Large intestine (tissue), 3 donors: ENCODE data around the gene NOL6. TPM values are rescaled to one million over a fixed set of nuclear protein-coding genes. Genes with fewer than 3 reads are reported as not detected.
"Not testable (repeated sequence)": the region's sequence is repeated elsewhere in the genome, so short reads cannot be mapped to it uniquely, and the experiment has no call there.

Experiments used
- DNase-seq, 2 donors: peaks; one replicate each; pipeline versions ENCODE4 v3.0.0 to v3.0.0-alpha.2; 2013
- H3K27ac ChIP-seq: one replicate; pipeline ENCODE4 v1.5.1; 2013; ENCODE audit warnings: low read length
- H3K27me3 ChIP-seq: 2 replicates; pipeline ENCODE4 v1.6.1; 2013; ENCODE audit warnings: low read length; ENCODE audit not compliant: control insufficient read depth, insufficient read depth
- H3K36me3 ChIP-seq: 2 replicates; pipeline ENCODE4 v1.6.1; 2013; ENCODE audit warnings: low read length; ENCODE audit not compliant: control insufficient read depth, insufficient read depth
- H3K4me1 ChIP-seq: one replicate; pipeline ENCODE4 v1.6.1; 2013; ENCODE audit warnings: low read length; ENCODE audit not compliant: control insufficient read depth, insufficient read depth
- H3K4me3 ChIP-seq: one replicate; pipeline ENCODE4 v1.5.1; 2013; ENCODE audit warnings: low read length
- H3K9me3 ChIP-seq: one replicate; pipeline ENCODE4 v1.6.1; 2013; ENCODE audit warnings: mild to moderate bottlenecking, low read depth, low read length, moderate library complexity; ENCODE audit not compliant: control insufficient read depth
- WGBS: methylation state at CpG from one replicate; pipeline ENCODE4 v1.1.5; 2013; ENCODE audit warnings: low lambda C conversion rate; ENCODE audit not compliant: insufficient coverage; 5-methylcytosine and 5-hydroxymethylcytosine counted together
- polyA plus RNA-seq: library from polyadenylated mRNA; unstranded; fragments of 120-200 nt; gene quantifications from one replicate; pipeline ENCODE4 v1.2.1, GENCODE V29; 2013

NOL6 gene
- polyA plus RNA-seq, 1 donor = 22.2 TPM

GRCh38 chr9:33506626-33507370, 33.1 kb upstream of the NOL6 start:
- H3K27ac ChIP-seq = no peak overlapping the region
- no CpG with 5 or more reads among the region's 7 CpGs for WGBS

GRCh38 chr9:33498387-33498786, 24.7 kb upstream of the NOL6 start:
- WGBS = no CpG with 5 or more reads among the region's 1 CpG
- Histone ChIP-seq H3K4me1 (no peaks in the 10 kb centered on the region), H3K36me3 (no peaks in the 10 kb centered on the region), H3K27me3 (no peaks in the 10 kb centered on the region), H3K9me3 (no peaks in the 10 kb centered on the region), H3K27ac (no peak overlapping the region), H3K4me3 (no peak overlapping the region)
- DNase-seq = no peak

More at GRCh38 chr9:33506626-33507370, 33.1 kb upstream of the NOL6 start:
- no peaks in the 10 kb centered on the region for H3K4me1 ChIP-seq
- H3K36me3 ChIP-seq = no peaks in the 10 kb centered on the region
- H3K9me3 ChIP-seq = no peaks in the 10 kb centered on the region
- H3K27me3 ChIP-seq = no peaks in the 10 kb centered on the region
- no peak overlapping the region for H3K4me3 ChIP-seq
- no peak for DNase-seq

- no CpG with 5 or more reads among the region's 2 CpGs for WGBS
- H3K27ac ChIP-seq, H3K9me3 ChIP-seq: not testable (repeated sequence)
Measured at GRCh38 chr9:33493819-33494218, 20.1 kb upstream of the NOL6 start.

GRCh38 chr9:33489066-33489465, 15.3 kb upstream of the NOL6 start:
- DNase-seq = no peak
- WGBS = 100% methylated on average over 1 of the region's 2 CpGs
- no peaks in the 10 kb centered on the region for H3K4me1 ChIP-seq
- no peak overlapping the region for H3K27ac ChIP-seq
- no peaks in the 10 kb centered on the region for H3K36me3 ChIP-seq
- H3K4me3 ChIP-seq = no peak overlapping the region
- H3K27me3 ChIP-seq = no peaks in the 10 kb centered on the region
- no peaks in the 10 kb centered on the region for H3K9me3 ChIP-seq

More at GRCh38 chr9:33493819-33494218, 20.1 kb upstream of the NOL6 start:
- not testable (repeated sequence) for H3K36me3 ChIP-seq, H3K27me3 ChIP-seq, DNase-seq, H3K4me1 ChIP-seq, H3K4me3 ChIP-seq

GRCh38 chr9:33485312-33485711, 11.6 kb upstream of the NOL6 start:
- H3K4me3 ChIP-seq, DNase-seq: not testable (repeated sequence)

GRCh38 chr9:33480976-33481375, 7.3 kb upstream of the NOL6 start:
- DNase-seq = no peak
- no peak overlapping the region for H3K27ac ChIP-seq
- H3K4me1 ChIP-seq = no peaks in the 10 kb centered on the region
- no peak overlapping the region for H3K4me3 ChIP-seq
- H3K36me3 ChIP-seq = no peaks in the 10 kb centered on the region
- H3K9me3 ChIP-seq = no peaks in the 10 kb centered on the region
- WGBS = no CpG with 5 or more reads among the region's 6 CpGs
- H3K27me3 ChIP-seq = no peaks in the 10 kb centered on the region

More at GRCh38 chr9:33485312-33485711, 11.6 kb upstream of the NOL6 start:
- H3K27ac ChIP-seq, H3K4me1 ChIP-seq, H3K9me3 ChIP-seq, H3K36me3 ChIP-seq, H3K27me3 ChIP-seq: not testable (repeated sequence)

GRCh38 chr9:33480106-33480505, 6.4 kb upstream of the NOL6 start:
- no peak overlapping the region for H3K27ac ChIP-seq
- no peak overlapping the region for H3K4me3 ChIP-seq
- DNase-seq = no peak
- H3K27me3 ChIP-seq = no peaks in the 10 kb centered on the region
- no peaks in the 10 kb centered on the region for H3K4me1 ChIP-seq
- WGBS = no CpG with 5 or more reads among the region's 2 CpGs
- no peaks in the 10 kb centered on the region for H3K9me3 ChIP-seq
- H3K36me3 ChIP-seq = no peaks in the 10 kb centered on the region

GRCh38 chr9:33476503-33476902, 2.8 kb upstream of the NOL6 start:
- Histone ChIP-seq H3K27ac (no peak overlapping the region), H3K36me3 (peaks cover 10% of the 10 kb centered on the region), H3K27me3 (no peaks in the 10 kb centered on the region), H3K4me1 (peaks cover 3% of the 10 kb centered on the region), H3K9me3 (no peaks in the 10 kb centered on the region), H3K4me3 (no peak overlapping the region)
- 82% methylated on average over 1 of the region's 10 CpGs for WGBS
- no peak for DNase-seq

GRCh38 chr9:33475357-33475756, 1.6 kb upstream of the NOL6 start:
- Histone ChIP-seq H3K9me3 (no peaks in the 10 kb centered on the region), H3K4me1 (peaks cover 3% of the 10 kb centered on the region), H3K27ac (no peak overlapping the region), H3K4me3 (no peak overlapping the region), H3K36me3 (peaks cover 19% of the 10 kb centered on the region), H3K27me3 (no peaks in the 10 kb centered on the region)
- no CpG with 5 or more reads among the region's 1 CpG for WGBS
- no peak for DNase-seq

GRCh38 chr9:33472881-33473615, 676 bp downstream of the NOL6 start:
- Histone ChIP-seq H3K4me3 (peak overlapping the region; percentile 86), H3K4me1 (peaks cover 3% of the 10 kb centered on the region), H3K36me3 (peaks cover 42% of the 10 kb centered on the region), H3K9me3 (no peaks in the 10 kb centered on the region), H3K27ac (no peak overlapping the region), H3K27me3 (no peaks in the 10 kb centered on the region)
- WGBS = no CpG with 5 or more reads among the region's 18 CpGs
- no peak for DNase-seq
